T-helper 1 cell treated with Interleukin-12 subunit alpha and Interleukin-12 subunit beta and Interleukin-4 antibody, amounts not matched to agents 30 μg/mL and 1 μg/mL, for 36 hours (primary cell): Measurements from ENCODE around the gene CADPS.

Experiments
- H3K27ac Mint-ChIP-seq: one replicate; pipeline ENCODE4 v1.8.0; 2021; ENCODE audit warnings: mild to moderate bottlenecking, mixed read lengths
- H3K27me3 Mint-ChIP-seq: one replicate; pipeline ENCODE4 v1.8.0; 2021; ENCODE audit warnings: low read depth, mixed read lengths
- H3K36me3 Mint-ChIP-seq: one replicate; pipeline ENCODE4 v1.8.0; 2021; ENCODE audit warnings: low read depth, mixed read lengths
- H3K4me1 Mint-ChIP-seq: one replicate; pipeline ENCODE4 v1.8.0; 2021; ENCODE audit warnings: low read depth, mixed read lengths
- H3K4me3 Mint-ChIP-seq: one replicate; pipeline ENCODE4 v1.8.0; 2021; ENCODE audit warnings: mild to moderate bottlenecking, moderate library complexity, mixed read lengths
- H3K9me3 Mint-ChIP-seq: one replicate; pipeline ENCODE4 v1.8.0; 2021; ENCODE audit warnings: mixed read lengths

CADPS gene

DNA sequence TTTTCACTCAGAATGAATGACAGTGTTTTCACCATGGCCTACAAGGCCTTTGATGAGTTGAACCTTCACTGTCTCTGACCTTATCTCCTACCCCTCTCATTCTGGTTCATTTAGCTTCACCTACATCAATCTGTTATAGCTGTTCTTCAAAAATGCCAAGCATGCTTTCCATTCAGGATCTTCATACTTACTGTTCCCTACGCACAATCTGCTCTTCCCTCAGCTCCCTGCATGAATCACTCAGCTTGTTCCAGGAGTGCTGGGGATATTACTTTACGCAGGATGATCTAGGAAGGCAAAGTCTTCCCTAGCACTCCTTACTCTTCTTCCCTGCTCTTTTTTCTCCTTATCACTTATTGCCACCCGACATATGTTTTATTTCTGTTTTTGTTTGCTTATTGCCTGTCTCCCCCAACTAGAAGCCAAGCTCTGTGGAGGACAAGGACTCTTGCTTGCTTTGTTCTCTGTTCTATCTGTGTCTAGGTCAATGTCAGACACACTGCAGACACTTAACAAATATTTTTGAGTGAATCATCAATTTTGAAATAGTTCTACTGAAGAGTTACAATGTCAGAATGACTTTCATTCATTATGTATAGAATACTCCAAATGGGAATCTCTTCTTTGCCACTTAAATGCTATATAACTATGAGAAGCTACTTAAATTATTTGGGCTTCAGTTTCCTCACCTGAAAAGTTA, 263.5 kb downstream of the CADPS start:
- no peaks in the 10 kb centered on the region for H3K9me3 Mint-ChIP-seq
- H3K4me1 Mint-ChIP-seq: no peaks in the 10 kb centered on the region

DNA sequence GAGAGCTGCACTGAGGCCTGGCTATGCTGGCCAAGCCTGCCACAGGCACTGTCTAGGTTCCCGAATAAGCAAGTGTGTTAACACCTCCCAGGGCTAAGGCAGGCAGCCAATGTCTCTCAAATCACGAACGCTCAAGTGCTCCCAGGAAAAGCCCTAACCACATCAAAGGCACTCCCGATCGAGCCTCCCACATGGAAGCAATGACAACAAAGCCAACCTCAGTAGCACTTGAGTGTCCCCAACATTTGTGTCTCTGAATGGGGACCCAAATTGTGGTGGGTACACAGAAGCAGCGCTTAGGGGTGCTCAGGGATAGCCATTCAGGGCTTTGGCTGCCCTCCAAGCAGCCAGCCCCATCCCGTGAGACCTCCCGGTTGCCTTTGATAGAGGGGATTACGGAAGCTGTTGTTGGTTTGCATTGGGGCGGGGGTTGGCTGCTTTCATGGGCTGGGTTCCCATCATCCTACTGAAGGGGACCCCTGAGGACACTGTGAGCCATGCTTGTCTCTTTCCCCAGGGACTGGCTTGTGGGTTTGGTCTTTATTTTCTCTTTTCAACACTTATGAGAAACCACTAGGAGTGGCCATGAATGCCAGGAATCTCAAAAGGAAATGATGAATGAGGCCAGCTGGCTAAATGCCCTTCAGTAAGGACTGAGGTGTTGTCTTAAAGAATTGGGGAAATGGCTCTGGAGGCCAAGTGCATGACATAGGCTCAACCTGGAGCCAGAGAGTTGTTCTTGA, 267.8 kb downstream of the CADPS start:
- Mint-ChIP-seq H3K27ac (no peak overlapping the region), H3K4me3 (no peak overlapping the region), H3K36me3 (no peaks in the 10 kb centered on the region), H3K9me3 (no peaks in the 10 kb centered on the region), H3K4me1 (no peaks in the 10 kb centered on the region), H3K27me3 (no peaks in the 10 kb centered on the region)

More for the DNA sequence above, 263.5 kb downstream of the CADPS start:
- Mint-ChIP-seq H3K4me3 (no peak overlapping the region), H3K27ac (no peak overlapping the region), H3K27me3 (no peaks in the 10 kb centered on the region), H3K36me3 (no peaks in the 10 kb centered on the region)

DNA sequence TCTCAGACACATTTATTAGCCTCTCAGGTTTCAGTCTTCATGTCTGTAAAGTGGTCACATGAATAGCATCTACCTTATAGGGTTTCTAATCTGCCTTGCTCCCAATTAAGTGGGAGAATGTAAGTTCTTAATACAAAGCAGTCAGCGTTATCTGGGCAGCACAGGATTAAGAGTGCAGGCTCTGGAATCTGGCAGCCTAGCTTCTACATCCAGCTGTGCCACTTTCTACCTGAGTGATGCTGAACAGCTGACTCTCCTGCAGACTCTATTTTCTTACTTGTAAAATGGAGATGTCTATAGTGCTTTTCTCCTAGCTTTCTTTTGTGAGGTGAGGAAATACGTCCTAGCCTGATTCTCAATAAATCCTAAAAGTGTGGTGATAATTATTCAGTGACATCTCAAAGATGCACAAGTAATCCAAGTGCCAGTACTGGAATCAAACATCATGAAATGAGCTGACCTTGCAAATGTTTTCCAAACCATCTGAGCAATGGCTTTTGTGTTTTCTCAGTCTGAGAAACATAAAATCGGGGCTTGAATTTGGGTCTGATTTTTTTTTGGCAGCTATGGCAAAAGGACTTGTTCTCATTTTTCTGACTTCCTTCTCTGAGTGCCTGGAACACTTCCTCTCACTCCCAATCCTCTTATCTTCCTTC, 269.7 kb downstream of the CADPS start:
- no peaks in the 10 kb centered on the region for H3K9me3 Mint-ChIP-seq

DNA sequence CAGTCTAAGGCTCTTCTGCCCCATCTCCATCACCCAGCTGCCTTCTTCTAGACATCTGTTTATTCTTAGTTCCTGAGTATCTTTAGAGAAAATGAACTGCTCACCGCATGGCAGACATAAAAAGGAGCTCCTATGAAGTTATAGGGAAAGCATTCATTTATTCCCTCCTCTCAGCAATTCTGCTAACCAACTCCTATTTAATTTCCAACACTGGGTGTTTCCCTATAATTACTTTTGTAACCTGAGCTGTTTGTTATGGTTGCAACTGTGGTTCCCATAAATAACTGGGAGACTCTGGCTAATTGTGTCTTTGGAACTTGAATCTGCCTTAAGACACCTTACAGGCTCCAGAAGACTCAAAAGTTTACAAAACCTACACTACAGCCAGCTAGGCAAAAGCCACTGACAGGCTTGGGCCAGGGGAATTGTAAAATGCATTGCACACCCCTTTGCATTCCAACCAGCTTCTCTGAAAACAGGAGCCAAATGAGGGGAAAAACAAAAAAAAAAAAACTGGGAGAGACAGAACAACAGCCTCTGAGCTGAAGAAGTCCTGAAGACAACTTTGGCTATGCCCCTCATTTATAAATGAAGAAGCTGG, 270.4 kb downstream of the CADPS start:
- Mint-ChIP-seq H3K36me3 (no peaks in the 10 kb centered on the region), H3K9me3 (no peaks in the 10 kb centered on the region), H3K27ac (no peak overlapping the region), H3K27me3 (no peaks in the 10 kb centered on the region), H3K4me3 (no peak overlapping the region), H3K4me1 (no peaks in the 10 kb centered on the region)

More for the DNA sequence above, 269.7 kb downstream of the CADPS start:
- no peak overlapping the region for H3K27ac Mint-ChIP-seq
- no peak overlapping the region for H3K4me3 Mint-ChIP-seq
- no peaks in the 10 kb centered on the region for H3K36me3 Mint-ChIP-seq
- no peaks in the 10 kb centered on the region for H3K27me3 Mint-ChIP-seq
- H3K4me1 Mint-ChIP-seq: no peaks in the 10 kb centered on the region

DNA sequence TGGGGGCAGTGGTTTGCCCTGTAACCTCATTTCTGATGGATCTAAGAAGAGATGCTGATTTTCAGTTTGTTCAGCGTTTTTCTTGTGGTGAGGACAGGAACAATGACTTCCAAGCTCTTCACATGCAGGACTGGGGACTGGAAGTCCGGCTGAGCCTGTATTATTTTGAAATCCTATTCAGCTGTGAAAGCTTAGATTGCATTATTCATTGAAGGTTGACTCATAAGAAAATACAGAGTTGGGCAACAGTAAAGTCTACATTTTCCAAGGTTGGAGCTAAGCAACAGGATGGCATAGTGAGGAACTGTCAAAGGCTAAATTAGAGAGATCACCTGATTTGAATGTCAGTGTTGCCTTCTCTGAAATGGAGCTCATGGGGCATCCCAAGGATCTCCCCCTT, 270.9 kb downstream of the CADPS start:
- Mint-ChIP-seq H3K27me3 (no peaks in the 10 kb centered on the region), H3K4me1 (no peaks in the 10 kb centered on the region), H3K9me3 (no peaks in the 10 kb centered on the region), H3K36me3 (no peaks in the 10 kb centered on the region), H3K4me3 (no peak overlapping the region), H3K27ac (no peak overlapping the region)

DNA sequence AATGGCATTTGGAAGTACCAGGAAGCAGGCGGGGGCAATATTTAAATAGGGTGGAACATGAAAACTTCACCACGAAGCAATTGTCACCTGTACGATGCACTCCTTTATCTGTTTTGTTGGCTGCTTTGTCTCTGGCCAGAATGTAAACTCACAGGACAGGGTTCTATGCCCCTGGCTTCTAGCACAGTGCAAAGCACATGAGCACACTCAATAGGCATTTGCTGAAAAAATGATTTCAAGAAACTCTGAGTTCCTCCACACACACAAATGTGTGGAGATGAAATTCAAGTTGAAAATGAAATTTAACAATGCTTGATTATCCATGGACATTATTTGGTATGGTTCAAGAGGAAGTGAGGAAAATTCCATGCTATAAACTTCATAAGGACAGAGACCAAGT, 272.2 kb downstream of the CADPS start:
- H3K36me3 Mint-ChIP-seq: no peaks in the 10 kb centered on the region
- no peaks in the 10 kb centered on the region for H3K9me3 Mint-ChIP-seq
- H3K27ac Mint-ChIP-seq: no peak overlapping the region
- H3K4me1 Mint-ChIP-seq: no peaks in the 10 kb centered on the region
- H3K4me3 Mint-ChIP-seq: no peak overlapping the region
- H3K27me3 Mint-ChIP-seq: no peaks in the 10 kb centered on the region

DNA sequence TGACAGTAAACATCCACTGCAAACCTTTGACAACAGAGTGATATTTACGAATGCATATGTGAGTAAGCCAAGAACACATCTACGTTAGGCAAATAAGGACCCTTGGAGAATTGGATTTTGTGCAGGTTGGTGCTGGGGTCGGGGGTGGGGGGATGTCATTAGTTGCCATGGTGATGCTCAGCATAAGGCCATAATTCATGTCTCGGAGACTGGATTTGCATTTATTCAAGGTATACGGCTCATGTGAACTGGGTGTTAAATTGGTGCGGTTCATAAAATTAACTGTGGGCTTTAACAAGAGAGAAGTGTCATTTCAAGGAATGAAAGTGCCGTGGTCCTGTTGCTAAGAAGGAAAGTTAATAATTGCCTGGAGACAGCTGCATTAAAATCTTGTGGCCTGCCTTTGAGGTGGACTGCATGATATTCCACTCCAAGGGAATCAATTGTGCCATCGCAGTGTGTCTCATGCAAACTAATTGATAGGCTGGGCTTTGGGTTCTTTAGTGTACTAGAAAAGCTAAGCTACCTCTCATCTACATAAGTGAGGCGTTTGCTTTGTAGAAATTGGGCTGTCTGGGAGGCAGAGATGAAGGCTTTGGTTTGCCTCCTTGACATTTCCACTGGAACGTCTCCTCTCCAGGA, 273.0 kb downstream of the CADPS start:
- no peak overlapping the region for H3K4me3 Mint-ChIP-seq
- no peaks in the 10 kb centered on the region for H3K27me3 Mint-ChIP-seq
- no peaks in the 10 kb centered on the region for H3K4me1 Mint-ChIP-seq
- no peak overlapping the region for H3K27ac Mint-ChIP-seq
- no peaks in the 10 kb centered on the region for H3K9me3 Mint-ChIP-seq
- H3K36me3 Mint-ChIP-seq: no peaks in the 10 kb centered on the region

DNA sequence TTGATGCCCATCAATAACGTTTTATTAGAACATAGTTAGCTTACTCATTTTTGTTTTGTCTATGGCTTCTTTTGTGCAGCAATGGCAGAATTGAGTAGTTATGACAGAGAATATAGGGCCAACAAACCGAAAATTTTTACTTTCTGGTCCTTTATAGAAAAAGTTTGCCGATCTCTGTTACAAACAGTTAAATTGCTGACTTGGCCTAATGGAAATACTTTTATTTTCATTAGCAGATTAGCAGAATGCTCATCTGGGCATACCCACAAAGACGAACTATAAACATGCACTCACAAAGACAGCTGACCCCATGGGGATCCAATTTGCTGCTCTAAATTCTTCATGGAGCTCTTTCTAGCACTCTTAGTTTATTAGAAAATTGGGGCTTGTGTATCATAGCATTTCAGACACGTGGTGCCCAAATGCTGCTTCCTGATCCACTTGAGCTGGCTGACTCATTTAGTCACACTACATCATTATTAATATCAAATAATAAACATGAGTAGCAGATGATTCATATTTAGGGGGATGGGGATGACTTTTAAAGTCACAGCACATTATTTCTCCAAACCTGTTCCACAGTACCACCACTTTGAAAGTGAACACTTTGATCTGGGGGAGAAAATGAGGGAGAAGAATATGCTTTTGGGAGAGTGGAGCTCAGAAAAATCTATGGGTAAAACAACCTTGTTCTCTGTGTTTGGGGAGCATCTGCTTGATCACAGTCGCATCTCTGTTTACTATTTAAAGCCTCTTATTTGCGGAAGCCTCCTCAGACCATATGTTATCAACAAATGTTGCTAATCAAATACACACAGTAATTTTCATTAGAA, 273.8 kb downstream of the CADPS start:
- Mint-ChIP-seq H3K36me3 (no peaks in the 10 kb centered on the region), H3K4me3 (no peak overlapping the region), H3K27ac (no peak overlapping the region), H3K4me1 (no peaks in the 10 kb centered on the region), H3K9me3 (no peaks in the 10 kb centered on the region), H3K27me3 (no peaks in the 10 kb centered on the region)

DNA sequence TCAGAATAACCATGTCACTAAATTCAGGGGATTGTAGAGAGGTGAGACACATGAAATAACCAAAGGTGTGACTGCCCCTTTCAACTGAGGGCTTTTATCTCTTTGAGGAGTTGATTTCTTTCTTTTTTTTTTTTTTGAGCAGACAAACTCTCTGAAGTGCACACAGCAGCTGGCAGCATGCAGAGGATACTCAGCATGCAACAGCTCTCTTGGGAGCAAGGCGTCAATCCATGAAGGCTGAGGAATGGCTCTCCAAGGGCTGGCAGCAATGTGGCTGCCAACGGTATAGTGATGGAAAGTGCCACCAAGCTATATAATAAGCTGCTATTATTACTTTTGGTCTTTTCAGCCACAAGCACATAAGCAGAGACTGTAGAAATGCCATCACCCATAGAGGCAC, 275.2 kb downstream of the CADPS start:
- H3K4me3 Mint-ChIP-seq: no peak overlapping the region
- H3K4me1 Mint-ChIP-seq: no peaks in the 10 kb centered on the region
- H3K36me3 Mint-ChIP-seq: no peaks in the 10 kb centered on the region
- H3K27ac Mint-ChIP-seq: no peak overlapping the region
- no peaks in the 10 kb centered on the region for H3K27me3 Mint-ChIP-seq
- H3K9me3 Mint-ChIP-seq: no peaks in the 10 kb centered on the region

DNA sequence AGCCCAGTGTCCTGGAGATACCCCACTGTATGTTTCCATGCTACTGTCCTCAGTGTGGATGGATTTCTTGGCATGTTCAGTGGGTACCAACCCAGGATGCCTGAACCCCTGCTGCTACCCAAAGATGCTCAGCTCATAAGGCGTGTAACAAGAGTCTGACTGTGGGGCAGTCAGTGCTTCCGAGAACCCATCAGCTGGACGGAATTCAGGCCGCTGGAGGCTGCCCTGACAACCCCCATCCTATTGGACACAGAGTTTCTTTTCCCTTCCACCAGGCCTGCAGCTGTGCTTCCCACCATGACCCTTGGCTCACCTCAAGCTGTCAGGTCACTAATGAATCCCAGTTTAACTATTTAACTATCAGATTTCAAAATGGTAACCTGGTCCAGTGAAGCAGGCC, 277.7 kb downstream of the CADPS start:
- Mint-ChIP-seq H3K27ac (no peak overlapping the region), H3K9me3 (no peaks in the 10 kb centered on the region), H3K4me3 (no peak overlapping the region), H3K36me3 (no peaks in the 10 kb centered on the region), H3K4me1 (no peaks in the 10 kb centered on the region), H3K27me3 (no peaks in the 10 kb centered on the region)

DNA sequence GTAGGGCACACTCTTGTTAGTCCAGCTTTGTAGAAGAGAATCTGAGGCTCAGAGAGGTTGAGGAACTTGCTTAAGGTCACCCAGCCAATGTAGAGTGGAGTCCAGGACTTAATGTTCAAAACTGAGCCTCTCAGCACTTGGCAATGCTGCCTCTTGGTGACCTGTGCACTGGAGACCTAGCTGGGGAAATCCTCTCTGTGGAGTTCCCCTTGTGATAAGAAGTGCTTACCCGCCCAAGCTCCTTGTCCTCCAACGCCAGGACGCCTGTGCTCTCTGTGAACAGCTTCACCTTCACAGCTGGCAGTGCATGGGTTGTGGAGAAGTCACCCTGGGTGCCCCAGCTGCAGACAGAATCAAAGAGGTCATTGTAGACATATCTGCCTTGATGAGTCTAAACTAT, 282.8 kb downstream of the CADPS start:
- Mint-ChIP-seq H3K9me3 (no peaks in the 10 kb centered on the region), H3K27ac (no peak overlapping the region), H3K4me1 (no peaks in the 10 kb centered on the region), H3K36me3 (no peaks in the 10 kb centered on the region), H3K4me3 (no peak overlapping the region), H3K27me3 (no peaks in the 10 kb centered on the region)

DNA sequence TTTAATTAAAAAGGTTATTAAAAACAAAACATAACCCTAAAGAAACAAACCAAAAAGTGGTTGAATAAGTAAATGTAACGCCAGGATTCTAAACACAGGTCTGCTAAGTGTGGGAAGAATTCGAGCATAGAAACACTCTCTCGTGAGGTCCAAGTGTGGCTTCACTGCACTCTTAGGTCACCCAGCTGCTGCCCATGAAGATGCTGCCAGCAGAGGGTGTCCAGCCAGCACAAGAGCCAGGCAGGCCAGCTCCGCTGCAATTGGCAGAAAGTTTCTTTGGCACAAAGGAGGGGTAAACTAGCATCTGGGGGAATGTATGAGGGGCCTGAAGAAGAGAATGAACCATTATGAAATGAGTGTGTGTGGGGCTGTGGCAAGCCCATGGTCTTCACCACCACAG, 286.1 kb downstream of the CADPS start:
- Mint-ChIP-seq H3K4me1 (no peaks in the 10 kb centered on the region), H3K27me3 (no peaks in the 10 kb centered on the region), H3K9me3 (no peaks in the 10 kb centered on the region), H3K36me3 (no peaks in the 10 kb centered on the region), H3K4me3 (no peak overlapping the region), H3K27ac (no peak overlapping the region)

DNA sequence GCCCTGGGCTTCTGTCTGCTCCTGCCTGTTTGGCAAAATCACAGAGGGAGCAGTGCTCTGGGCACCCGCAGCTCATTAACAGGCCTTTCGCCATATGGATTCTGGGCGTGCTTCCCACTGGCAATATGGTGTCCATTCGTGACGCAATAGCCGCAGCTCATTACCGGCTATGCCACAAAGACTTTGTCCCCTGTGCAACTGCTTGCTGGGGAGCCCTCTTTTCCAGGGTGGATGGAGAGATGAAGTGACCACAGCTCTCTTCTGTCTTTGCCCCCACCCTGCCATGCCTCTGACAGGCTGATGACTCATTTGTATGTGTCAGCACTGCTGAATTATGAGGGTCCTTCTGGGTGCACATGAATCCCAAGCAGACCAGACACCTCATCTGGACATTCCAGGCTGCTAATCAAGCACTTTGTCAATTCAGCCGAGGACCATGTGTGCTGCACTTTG, 287.6 kb downstream of the CADPS start:
- Mint-ChIP-seq H3K27ac (no peak overlapping the region), H3K27me3 (no peaks in the 10 kb centered on the region), H3K36me3 (no peaks in the 10 kb centered on the region), H3K4me3 (no peak overlapping the region), H3K9me3 (no peaks in the 10 kb centered on the region), H3K4me1 (no peaks in the 10 kb centered on the region)

DNA sequence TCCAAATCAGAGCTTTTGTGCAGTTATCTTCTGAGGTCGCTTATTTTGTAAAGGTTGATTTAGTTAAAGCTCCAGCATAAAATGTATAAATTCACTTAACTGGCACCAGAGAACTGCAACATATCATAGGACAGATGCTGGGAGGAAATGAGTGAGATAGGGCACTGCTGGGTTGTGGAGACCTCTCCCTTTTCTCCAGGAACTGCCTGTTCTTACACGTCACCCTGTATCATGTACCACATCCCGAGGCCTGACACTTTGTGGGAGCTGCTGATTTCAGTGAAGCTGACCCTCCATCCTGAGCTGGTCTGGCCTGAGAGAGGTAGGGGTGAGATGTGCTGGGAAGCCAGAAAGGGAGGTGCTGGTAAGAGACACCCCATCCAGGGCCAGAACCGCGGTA, 288.0 kb downstream of the CADPS start:
- Mint-ChIP-seq H3K4me3 (no peak overlapping the region), H3K27me3 (no peaks in the 10 kb centered on the region), H3K27ac (no peak overlapping the region), H3K4me1 (no peaks in the 10 kb centered on the region), H3K36me3 (no peaks in the 10 kb centered on the region), H3K9me3 (no peaks in the 10 kb centered on the region)
